Activated CD8-positive, alpha-beta T cell treated with anti-CD3 and anti-CD28 coated beads for 36 hours (primary cell): ENCODE data around the gene CNTLN. TPM values are rescaled to one million over a fixed set of nuclear protein-coding genes. Genes with fewer than 3 reads are reported as not detected.

ENCODE experiments used
- ATAC-seq: fragments of 200-7000 bp; cut with Tn5 transposase; one replicate; pipeline ENCODE4 v1.10.0; 2021; ENCODE audit warnings: mild to moderate bottlenecking, moderate library complexity
- CTCF ChIA-PET: fragments of 350-600 bp; sonication (Branson Sonifier 250); formaldehyde crosslinking; loops from one replicate; lab custom pipeline; 2021; ENCODE audit warnings: antibody characterized with exemption; lab: Charles Lee
- POLR2A ChIA-PET: fragments of 350-600 bp; sonication (Branson Sonifier 250); formaldehyde crosslinking; loops from one replicate; lab custom pipeline; 2021; ENCODE audit warnings: antibody characterized with exemption; lab: Charles Lee
- DNase-seq: peaks from one replicate; pipeline ENCODE4 v3.0.0-alpha.2; 2020
- H3K27ac Mint-ChIP-seq: one replicate; pipeline ENCODE4 v1.8.0; 2021; ENCODE audit warnings: mild to moderate bottlenecking, mixed read lengths
- H3K27me3 Mint-ChIP-seq: one replicate; pipeline ENCODE4 v1.8.0; 2021; ENCODE audit warnings: mixed read lengths
- H3K36me3 Mint-ChIP-seq: one replicate; pipeline ENCODE4 v1.8.0; 2021; ENCODE audit warnings: low read depth, mixed read lengths
- H3K4me1 Mint-ChIP-seq: one replicate; pipeline ENCODE4 v1.8.0; 2021; ENCODE audit warnings: low read depth, mixed read lengths
- H3K4me3 Mint-ChIP-seq: one replicate; pipeline ENCODE4 v1.8.0; 2021; ENCODE audit warnings: mild to moderate bottlenecking, moderate library complexity, mixed read lengths
- H3K9me3 Mint-ChIP-seq: one replicate; pipeline ENCODE4 v1.8.0; 2021; ENCODE audit warnings: mixed read lengths
- intact Hi-C: fragments of 100-400 bp; cut with micrococcal nuclease; formaldehyde crosslinking; loops from one replicate; pipeline ENCODE4 v1.10.0; 2022
- total RNA-seq, 2 experiments: library from RNA; stranded (reverse); gene quantifications; one replicate each; pipeline ENCODE4 v1.2.3, GENCODE V29; 2021
- TF ChIP-seq, protein P1 (sequence below): fragments of 200-600 bp; IDR thresholded peaks from one replicate; pipeline ENCODE4 v1.8.0; 2022; ENCODE audit warnings: antibody characterized with exemption, mild to moderate bottlenecking

The CNTLN gene
- total RNA-seq, 2 experiments from 2014 or later = 0.40 to 0.43 TPM

DNA sequence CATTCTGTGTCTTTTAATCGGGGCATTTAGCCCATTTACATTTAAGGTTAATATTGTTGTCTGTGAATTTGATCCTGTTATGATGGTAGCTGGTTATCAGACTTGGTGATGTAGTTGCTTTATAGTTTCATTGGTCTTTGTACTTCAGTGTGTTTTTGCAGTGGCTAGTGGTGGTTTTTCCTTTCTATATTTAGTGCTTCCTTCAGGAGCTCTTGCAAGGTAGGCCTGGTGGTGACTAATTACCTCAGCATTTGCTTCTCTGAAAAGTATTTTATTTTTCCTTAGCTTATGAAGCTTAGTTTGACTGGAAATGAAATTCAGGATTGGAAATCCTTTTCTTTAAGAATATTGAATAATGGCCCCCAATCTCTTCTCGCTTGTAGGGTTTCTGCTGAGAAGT lies 156.9 kb downstream of the CNTLN start:
- POLR2A ChIA-PET = no interaction called here
- Mint-ChIP-seq H3K9me3 (peaks cover 9% of the 10 kb centered on the region), H3K4me1 (no peaks in the 10 kb centered on the region), H3K27me3 (no peaks in the 10 kb centered on the region), H3K4me3 (no peak overlapping the region), H3K27ac (no peak overlapping the region), H3K36me3 (no peaks in the 10 kb centered on the region)
- ATAC-seq (no peak), DNase-seq (no peak)
- TF ChIP-seq, protein P1, sequence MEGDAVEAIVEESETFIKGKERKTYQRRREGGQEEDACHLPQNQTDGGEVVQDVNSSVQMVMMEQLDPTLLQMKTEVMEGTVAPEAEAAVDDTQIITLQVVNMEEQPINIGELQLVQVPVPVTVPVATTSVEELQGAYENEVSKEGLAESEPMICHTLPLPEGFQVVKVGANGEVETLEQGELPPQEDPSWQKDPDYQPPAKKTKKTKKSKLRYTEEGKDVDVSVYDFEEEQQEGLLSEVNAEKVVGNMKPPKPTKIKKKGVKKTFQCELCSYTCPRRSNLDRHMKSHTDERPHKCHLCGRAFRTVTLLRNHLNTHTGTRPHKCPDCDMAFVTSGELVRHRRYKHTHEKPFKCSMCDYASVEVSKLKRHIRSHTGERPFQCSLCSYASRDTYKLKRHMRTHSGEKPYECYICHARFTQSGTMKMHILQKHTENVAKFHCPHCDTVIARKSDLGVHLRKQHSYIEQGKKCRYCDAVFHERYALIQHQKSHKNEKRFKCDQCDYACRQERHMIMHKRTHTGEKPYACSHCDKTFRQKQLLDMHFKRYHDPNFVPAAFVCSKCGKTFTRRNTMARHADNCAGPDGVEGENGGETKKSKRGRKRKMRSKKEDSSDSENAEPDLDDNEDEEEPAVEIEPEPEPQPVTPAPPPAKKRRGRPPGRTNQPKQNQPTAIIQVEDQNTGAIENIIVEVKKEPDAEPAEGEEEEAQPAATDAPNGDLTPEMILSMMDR = no peak
- intact Hi-C loops = no loop called here
- CTCF ChIA-PET = no interaction called here

DNA sequence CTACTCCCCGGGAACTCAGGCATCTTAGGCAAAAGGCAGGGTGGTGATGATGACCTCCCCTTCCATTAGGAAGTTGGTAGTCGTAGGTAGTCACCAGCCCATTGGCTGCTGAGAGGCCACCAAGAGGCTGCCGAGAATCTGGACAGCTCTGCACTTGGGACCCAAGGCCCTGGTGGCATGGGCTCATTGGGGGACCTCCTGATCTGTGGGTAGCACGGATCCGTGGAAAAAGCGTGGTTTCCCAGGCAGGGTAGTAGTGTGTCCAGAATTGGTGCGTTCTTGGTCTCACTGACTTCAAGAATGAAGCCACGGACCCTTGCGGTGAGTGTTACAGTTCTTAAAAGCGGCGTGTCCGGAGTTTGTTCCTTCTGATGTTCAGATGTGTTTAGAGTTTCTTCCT lies 158.8 kb downstream of the CNTLN start:
- Mint-ChIP-seq H3K36me3 (no peaks in the 10 kb centered on the region), H3K4me1 (no peaks in the 10 kb centered on the region), H3K27me3 (no peaks in the 10 kb centered on the region), H3K9me3 (peaks cover 9% of the 10 kb centered on the region), H3K27ac (no peak overlapping the region), H3K4me3 (no peak overlapping the region)
- CTCF ChIA-PET = no interaction called here
- no peak for DNase-seq
- ATAC-seq = no peak
- intact Hi-C loops = no loop called here
- TF ChIP-seq, protein P1 = no peak
- POLR2A ChIA-PET = no interaction called here

DNA sequence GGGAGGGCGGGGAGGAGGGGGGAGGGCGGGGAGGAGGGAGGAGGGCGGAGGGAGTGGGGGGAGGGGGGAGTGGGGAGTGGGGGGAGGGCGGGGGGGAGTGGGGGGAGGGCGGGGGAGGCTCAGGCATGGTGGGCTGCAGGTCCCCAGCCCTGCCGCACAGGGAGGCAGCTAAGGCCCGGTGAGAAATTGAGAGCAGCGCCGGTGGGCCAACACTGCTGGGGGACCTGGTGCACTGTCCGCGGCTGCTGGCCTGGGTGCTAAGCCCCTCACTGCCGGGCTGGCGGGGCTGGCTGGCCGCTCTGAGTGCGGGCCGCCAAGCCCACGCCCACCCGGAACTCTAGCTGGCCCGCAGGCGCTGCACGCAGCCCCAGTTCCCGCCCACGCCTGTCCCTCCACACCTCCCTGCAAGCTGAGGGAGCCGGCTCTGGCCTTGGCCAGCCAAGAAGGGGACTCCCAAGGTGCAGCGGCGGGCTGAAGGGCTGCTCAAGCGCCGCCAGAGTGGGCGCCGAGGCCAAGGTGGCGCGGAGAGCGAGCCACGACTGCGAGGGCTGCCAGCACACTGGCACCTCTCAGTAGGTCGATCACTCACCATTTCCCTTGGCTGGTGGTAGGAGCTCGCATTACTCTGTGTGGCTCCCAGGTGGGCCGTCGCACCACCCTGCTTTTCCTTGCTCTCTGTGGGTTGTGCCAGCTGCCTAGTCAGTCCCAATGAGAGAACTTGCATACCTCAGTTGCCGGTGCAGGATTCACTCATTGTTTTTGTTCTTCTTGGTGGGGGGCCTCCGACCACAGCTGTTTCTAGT lies 160.2 kb downstream of the CNTLN start:
- intact Hi-C loops = no loop called here
- H3K4me3 Mint-ChIP-seq = no peak overlapping the region
- TF ChIP-seq, protein P1 = no peak
- ATAC-seq (no peak), DNase-seq (no peak)
- POLR2A ChIA-PET = no interaction called here
- H3K27ac Mint-ChIP-seq = no peak overlapping the region
- CTCF ChIA-PET = no interaction called here
- H3K36me3 Mint-ChIP-seq = no peaks in the 10 kb centered on the region
- H3K9me3 Mint-ChIP-seq = peaks cover 9% of the 10 kb centered on the region
- H3K4me1 Mint-ChIP-seq = no peaks in the 10 kb centered on the region
- H3K27me3 Mint-ChIP-seq = no peaks in the 10 kb centered on the region

DNA sequence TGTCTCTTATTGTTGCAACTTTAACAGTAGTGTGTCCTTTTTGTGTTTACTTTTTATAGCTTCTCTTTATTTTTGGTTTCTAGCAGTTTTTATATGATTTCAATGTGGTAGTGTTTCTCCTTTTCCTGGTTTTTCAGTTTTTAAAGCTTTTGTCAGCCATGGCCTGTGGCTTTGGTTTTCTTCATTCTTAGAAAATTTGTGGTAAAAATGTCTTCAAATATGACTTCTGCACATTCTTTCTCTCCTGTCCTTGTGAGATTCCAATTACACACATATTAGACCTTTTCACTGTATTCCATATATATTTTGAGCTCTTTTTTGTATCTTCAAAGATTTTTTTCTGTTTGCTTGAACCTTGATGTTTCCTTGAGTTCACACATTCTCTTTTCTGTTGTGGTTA lies 180.5 kb downstream of the CNTLN start:
- no peaks in the 10 kb centered on the region for H3K9me3 Mint-ChIP-seq
- TF ChIP-seq, protein P1 = no peak
- no peak for DNase-seq
- H3K4me1 Mint-ChIP-seq = no peaks in the 10 kb centered on the region
- no peak overlapping the region for H3K27ac Mint-ChIP-seq
- CTCF ChIA-PET = no interaction called here
- H3K27me3 Mint-ChIP-seq = no peaks in the 10 kb centered on the region
- intact Hi-C loops = no loop called here
- no peak overlapping the region for H3K4me3 Mint-ChIP-seq
- no peak for ATAC-seq
- H3K36me3 Mint-ChIP-seq = no peaks in the 10 kb centered on the region
- POLR2A ChIA-PET = no interaction called here

DNA sequence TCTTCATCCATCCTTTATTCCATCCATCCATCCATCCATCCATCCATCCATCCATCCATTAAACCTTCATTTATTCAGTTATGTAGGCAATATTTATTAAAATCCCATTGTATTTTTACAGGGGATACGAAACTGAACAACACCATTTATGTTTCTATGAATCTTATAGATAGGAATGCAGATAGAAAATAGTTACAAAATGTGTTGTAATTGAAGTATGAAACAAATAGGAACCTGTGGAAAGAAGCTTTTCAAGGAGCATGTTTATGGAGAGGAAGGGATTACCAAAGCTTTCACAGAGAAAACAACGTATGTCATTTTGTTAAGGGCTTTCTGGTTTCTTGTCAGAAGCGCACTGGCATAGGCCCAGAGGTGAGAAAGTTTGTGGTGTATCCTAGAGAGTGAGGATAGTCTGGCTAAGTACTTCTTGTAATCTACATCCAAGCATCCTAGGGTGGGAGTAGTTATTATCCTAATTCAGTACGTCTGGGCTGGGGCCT lies 184.0 kb downstream of the CNTLN start:
- CTCF ChIA-PET = no interaction called here
- H3K4me3 Mint-ChIP-seq = no peak overlapping the region
- no peak for ATAC-seq
- no peak overlapping the region for H3K27ac Mint-ChIP-seq
- POLR2A ChIA-PET = no interaction called here
- H3K4me1 Mint-ChIP-seq = no peaks in the 10 kb centered on the region
- no peak for DNase-seq
- no peaks in the 10 kb centered on the region for H3K27me3 Mint-ChIP-seq
- H3K9me3 Mint-ChIP-seq = no peaks in the 10 kb centered on the region
- intact Hi-C loops = no loop called here
- no peaks in the 10 kb centered on the region for H3K36me3 Mint-ChIP-seq
- TF ChIP-seq, protein P1 = no peak
